NT2/D1 (cell line): ENCODE data around the gene SH2B3.

Experiments
- SUZ12 ChIP-seq: IDR thresholded peaks from 2 replicates; pipeline ENCODE4 v1.6.1; 2011; ENCODE audit not compliant: insufficient read length, insufficient read depth; ENCODE audit errors: extremely low read depth
- YY1 ChIP-seq: IDR thresholded peaks from 2 replicates; pipeline ENCODE4 v1.6.1; 2011; ENCODE audit not compliant: insufficient read length, insufficient read depth
- ZNF274 ChIP-seq: IDR thresholded peaks from 2 replicates; pipeline ENCODE4 v1.6.1; 2011; ENCODE audit warnings: mild to moderate bottlenecking, low read depth, low read length

- no peak for TF ChIP-seq YY1
- no peak for TF ChIP-seq ZNF274
- no peak for TF ChIP-seq SUZ12
These were observed 45.8 kb upstream of the SH2B3 start for GRCh38 chr12:111359914-111360276.
